WI38 (cell line): ENCODE data around the gene RACK1.

Experiments used
- H3K4me3 ChIP-seq: 2 replicates; pipeline ENCODE4 v1.5.1; 2011; ENCODE audit warnings: low read depth, mild to moderate bottlenecking, control low read depth, low read length
- CTCF ChIP-seq: IDR thresholded peaks from 2 replicates; pipeline ENCODE4 v1.5.1; 2012; ENCODE audit warnings: low read depth, mild to moderate bottlenecking, control low read depth, low read length

Gene RACK1

GRCh38 chr5:181194489-181195248 lies 49.0 kb downstream of the RACK1 start:
- no peak for TF ChIP-seq CTCF
- H3K4me3 ChIP-seq = no peak overlapping the region

DNA sequence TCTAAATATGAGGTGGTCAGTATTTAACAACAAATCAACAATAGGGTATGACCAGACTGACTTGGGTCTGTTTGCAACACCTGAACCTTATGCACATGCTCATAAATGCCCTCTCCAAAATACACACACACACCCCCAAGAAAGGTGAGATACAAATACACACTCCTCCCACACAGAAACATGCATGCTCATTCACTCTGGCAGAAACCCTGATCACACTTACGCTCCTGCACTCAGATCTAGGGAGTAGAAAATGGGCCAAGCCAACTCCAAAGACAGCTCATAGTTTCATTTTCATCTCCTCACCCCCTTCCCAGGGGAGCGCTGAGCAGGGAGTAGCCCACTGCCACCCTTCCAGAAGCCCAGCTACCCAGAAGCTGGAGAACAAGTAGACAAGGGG lies 50.0 kb downstream of the RACK1 start:
- no peak for TF ChIP-seq CTCF
- H3K4me3 ChIP-seq = no peak overlapping the region

DNA sequence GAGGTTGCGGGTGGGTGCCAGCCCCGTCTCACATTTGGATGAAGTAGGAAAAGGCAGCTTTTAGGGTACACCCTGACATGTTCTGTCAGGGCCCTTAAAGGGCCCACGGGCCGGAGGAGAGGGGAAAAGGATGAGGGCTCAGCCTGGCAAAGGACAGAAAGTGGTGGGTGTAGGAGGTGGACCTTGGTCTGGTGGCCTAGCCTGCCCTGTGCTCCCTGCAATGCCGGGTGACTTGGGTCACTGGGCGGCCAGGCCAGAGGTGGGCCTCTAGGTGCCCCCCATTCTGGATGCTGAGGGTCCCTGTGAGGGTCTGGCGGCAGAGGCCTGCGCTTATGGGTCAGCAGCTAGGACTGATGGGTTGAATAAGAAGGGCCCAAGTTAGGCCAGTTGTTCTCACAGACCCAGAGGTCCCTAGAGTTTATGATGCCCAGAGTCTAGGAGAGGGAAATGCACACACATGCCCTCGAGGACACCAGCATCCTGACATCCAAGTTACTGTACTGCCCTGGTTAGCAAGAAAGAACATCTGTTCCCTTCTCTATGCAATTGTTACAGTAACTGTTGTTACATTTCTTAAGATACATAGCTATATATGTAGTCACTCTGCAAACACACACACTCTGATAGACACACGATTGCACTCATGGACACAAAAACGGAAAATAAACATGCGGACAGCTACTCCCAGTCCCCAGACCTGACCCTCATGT lies 51.2 kb downstream of the RACK1 start:
- no peak for TF ChIP-seq CTCF

DNA sequence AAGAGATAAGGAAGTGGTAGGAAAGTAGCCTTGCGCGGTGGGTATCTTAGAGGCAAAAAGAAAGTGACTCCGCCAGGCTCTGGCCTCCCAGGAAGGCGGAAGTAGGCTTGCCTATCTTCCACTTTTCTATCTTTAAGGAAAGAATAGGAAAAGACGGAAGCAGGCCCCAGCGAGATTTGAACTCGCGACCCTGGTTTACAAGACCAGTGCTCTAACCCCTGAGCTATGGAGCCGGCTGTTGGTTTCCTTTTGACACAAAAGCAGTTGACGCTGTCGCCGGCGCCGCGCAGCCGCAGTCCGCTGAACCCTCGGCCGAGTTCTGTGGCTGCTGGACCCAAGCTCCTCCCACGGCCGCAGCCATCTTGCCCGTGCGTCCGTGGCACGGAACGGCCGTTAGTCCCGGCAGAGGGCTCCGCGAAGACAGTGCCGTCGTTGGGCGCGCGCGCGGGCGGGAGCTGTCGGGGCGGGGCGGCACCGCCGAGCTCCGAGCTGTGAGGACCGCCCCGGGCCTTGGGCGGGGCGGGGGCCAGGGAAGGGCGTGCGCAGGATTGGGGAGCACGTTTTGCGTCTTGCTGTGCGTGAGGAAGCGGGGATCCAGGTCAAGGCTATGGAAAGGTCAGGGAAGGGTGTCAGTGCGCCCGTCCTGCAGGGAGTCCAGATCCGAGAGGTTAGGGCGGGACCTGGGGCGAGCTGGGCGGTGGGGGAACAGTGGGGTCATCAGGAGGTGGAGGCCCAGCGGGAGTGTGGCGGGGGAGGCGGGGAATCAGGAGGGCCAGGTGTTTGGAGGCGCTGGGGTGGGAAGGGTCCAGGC lies 52.0 kb downstream of the RACK1 start:
- H3K4me3 ChIP-seq = peak overlapping the region; percentile 82

More for the DNA sequence above, 51.2 kb downstream of the RACK1 start:
- H3K4me3 ChIP-seq = peak overlapping the region; percentile 72

GRCh38 chr5:181190711-181191525 lies 52.8 kb downstream of the RACK1 start:
- no peak for TF ChIP-seq CTCF
- peak overlapping the region; percentile 82 for H3K4me3 ChIP-seq

More for the DNA sequence above, 52.0 kb downstream of the RACK1 start:
- TF ChIP-seq CTCF = no peak

DNA sequence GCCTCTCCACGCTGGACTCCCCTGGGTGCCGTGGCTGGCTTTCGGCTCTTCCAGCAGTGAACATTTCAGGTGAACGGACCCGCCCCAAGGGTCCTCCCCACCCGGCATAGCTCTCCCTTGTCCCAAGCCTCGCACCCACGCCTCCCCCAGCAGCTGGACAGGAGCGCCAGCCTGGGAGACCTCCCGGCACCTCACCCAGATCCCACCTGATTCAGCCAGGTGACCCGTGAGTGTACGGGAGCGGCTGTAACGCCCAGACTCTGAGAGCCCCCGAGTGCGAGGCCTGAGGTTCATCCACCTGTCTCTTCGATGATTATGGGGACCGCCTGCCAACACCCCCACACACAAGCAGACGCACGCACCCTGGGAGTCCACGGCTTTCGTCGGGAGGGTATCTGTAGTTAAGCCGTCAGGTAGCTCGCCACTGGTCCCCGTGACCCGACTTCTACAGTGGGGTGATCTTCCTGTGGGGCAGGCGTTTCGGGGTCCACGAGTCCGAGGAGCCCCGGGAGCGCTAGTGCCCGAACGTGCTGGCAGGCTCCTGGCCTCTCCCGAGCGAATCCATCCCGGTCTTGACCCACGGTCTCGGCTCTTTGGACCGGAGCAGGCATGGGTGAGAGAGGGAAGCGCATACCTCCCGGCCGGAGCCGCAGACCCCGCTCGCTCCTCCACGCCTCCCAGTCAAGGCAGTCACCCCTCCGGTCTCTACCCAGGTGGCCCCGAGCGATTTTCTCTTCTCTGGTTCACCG lies 53.6 kb downstream of the RACK1 start:
- TF ChIP-seq CTCF = no peak

More for the DNA sequence above, 53.6 kb downstream of the RACK1 start:
- H3K4me3 ChIP-seq = peak overlapping the region; percentile 82
